DMS153 (cell line): ENCODE results near the gene GALNT6.
"Not testable (repeated sequence)": the region's sequence is repeated elsewhere in the genome, so short reads cannot be mapped to it uniquely, and the experiment has no call there.

ENCODE experiments used
- DNase-seq: peaks from one replicate; lab custom pipeline; 2025; lab: John Stamatoyannopoulos, UW

Gene GALNT6

DNA sequence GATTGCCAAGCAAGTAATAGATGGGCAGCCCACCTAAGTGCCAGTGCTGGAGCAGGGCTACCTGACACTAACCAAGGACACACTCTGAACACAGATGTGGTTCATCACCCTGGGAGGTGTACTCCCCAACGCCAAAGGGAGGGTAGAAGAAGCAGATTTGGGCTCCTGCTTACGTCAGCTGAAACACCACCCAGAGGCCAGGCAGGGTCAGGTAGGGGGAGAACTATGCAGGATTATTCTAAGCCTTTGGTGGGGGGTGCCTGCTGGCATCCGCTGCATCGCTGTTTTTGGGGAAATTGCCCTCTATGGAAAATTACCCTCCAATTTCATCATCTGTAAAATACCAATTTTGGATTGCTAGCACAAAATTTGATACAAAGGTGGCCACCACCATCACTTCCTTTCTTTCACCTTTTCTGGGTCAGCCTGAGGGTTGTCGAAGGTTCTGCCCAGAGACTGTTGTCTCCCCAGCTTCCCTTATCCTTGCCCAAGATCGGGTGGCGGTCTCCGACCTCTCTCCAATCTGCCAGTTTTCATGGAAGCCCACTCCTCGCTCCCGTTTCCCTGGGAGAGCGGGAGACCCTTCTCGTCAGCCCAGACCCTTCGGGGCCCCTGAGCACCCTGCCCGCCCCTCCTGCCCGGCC lies 67.8 kb downstream of the GALNT6 start:
- no peak for DNase-seq

DNA sequence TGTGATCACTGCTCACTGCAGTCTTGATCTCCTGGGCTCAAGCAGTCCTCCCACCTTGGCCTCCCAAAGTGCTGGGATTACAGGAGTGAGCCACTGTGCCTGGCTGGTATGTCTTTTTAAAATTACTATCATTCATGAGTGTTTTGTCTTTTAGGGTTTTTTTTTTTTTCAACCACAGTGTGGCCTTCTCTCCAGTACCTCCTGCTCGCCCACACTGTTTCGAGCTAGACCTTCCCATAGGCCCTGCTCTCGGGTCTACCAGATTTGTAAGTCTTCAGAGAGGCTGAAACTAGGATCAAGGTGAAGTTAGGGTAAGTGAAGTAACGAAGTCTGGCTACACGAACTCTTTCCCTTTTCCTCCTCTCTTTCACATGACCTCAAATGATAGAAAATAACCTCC lies 68.8 kb downstream of the GALNT6 start:
- no peak for DNase-seq

DNA sequence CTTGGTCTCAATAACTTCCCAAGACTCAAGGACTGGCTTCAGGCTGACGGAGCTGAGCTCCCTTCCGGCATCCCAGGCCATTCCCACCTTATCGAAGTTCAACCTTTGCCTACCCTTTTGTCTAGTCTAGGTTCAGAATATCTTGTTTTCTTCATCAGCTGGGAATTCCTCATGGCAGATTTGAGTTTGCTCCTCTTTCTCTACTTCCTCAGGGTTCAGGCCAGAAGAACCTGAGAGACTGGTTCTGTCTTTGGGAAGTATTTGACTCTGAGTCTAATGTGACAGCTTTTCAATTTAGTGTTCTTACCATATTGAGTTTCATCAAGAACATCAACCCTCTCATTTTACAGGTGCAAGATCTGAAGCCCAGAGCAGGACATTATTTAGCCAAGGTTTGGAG lies 69.3 kb downstream of the GALNT6 start:
- no peak for DNase-seq

DNA sequence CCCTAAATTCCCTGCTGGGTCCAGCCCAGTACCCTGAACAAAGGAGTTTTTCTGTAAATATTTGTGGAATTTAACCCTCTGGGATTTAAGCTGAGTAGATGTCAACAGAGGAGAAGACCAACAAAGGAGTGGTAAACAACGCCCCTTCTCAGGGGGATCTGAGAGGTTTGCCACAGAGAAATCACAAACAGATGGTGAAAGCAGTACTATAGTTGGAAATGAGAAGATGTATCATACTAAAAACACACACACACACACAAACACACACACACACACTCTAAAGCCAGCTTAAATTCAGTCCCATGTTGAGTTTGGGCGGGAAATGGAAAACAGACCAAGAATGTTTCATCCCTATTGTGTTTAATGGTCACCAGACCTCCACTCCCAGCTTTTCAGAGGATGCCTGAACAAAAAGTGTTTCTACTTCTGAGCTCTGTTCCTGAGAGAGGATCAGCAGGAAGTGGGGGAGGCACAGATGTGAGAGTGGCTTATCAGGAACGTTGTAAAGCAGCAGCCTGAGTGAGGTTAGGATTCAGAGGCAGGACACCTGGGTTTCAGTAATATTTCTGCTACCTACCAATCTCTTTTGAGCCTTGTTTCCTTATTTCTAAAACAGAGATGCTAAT lies 70.4 kb downstream of the GALNT6 start:
- no peak for DNase-seq

DNA sequence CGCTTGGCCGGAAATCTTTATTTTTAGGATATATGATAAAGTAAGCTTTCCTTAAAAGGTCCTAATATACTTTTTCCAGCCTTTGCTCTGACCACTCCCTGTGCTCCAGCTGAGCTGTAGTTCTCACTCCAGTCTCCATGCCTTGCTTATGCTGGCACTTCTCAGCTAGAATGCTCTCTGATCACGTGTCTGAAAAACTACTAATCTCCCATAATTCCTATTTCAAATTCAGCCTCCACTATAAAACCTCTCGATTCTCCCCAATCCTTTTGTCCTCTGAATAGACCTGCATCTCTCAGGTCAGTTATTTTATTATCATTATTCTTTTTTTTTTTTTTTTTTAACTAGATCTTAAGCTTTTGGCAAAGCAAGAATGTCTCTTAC lies 70.9 kb downstream of the GALNT6 start:
- no peak for DNase-seq

DNA sequence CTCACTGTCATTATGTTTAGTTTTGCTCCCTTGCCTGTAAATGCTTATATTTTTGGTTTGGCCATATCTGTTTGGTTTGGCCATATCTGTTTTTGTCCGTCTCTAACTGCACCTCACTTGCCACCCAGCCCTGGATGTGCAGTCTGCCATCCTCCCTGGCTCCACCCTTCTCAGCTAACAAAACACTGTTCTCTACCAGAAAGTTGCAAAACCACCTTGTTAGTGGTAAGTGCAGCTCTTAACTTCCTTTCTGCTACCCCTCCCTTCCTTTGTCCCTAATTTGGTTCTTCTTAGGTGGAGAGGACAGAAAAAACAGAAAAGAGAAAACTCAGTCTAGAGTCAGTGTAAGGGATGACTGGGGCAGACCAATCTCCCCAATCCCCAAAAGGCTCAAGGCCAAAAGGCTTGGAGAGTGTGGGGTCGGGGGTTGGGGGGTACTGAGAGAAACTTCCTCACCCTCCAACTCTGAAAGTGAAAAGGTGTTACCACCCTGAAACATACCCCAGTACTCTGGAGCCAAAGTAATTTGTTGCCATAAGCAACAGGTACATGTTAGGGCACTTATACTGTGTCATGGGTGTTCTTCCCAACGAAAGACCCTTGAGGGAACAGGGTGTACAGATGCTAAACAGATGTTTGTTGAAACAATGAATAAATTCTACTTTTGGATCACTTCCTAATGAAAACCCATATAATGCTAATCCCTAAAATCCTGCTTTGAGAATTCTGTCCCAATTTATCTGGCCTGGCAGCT lies 72.2 kb downstream of the GALNT6 start:
- DNase-seq, result no peak

DNA sequence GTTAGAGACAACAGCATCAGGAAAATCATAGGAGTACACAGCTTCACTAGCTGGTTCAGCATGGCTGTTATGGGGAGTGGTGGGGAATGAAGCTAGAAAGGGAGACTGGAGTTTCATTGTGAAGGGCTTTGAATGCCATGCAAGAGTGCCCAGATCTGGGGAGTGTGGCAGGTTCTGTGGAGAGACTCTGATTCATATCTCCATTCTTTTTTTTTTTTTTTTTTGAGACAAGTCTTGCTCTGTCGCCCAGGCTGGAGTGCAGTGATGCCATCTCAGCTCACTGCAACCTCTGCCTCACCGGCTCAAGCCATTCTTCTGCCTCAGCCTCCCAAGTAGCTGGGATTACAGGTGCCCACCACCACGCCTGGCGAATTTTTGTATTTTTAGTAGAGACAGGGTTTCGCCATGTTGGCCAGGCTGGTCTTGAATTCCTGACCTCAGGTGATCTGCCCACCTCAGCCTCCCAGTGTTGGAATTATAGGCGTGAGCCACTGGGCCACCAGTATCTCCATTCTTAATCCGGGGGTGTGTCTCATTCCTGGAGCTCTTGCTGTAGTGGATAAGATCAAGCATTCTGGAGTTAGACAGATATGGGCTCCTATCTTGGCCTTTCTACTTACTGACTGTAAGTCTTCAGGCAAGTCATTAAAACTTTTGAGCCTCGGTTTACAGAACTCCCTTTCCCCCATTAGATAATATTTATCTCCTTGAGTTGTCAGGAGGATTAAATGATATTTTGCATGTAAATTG lies 73.0 kb downstream of the GALNT6 start:
- not testable (repeated sequence) for DNase-seq

DNA sequence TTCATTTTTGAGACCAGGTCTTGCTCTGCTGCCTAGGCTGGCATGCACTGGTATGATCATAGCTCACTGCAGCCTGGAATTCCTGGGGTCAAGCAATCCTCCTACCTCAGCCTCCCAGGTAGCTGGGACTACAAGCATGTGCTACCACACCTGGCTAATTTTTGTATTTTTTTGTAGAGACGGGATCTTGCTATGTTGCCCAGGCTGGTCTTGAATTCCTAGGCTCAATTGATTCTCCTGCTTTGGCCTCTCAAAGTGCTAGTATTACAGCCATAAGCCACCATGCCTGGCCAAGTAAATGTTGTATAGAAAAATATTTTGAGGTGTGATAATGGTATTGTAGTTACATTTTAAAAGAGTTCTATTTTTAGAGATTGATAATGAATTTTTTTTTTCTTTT lies 79.8 kb downstream of the GALNT6 start:
- no peak for DNase-seq

DNA sequence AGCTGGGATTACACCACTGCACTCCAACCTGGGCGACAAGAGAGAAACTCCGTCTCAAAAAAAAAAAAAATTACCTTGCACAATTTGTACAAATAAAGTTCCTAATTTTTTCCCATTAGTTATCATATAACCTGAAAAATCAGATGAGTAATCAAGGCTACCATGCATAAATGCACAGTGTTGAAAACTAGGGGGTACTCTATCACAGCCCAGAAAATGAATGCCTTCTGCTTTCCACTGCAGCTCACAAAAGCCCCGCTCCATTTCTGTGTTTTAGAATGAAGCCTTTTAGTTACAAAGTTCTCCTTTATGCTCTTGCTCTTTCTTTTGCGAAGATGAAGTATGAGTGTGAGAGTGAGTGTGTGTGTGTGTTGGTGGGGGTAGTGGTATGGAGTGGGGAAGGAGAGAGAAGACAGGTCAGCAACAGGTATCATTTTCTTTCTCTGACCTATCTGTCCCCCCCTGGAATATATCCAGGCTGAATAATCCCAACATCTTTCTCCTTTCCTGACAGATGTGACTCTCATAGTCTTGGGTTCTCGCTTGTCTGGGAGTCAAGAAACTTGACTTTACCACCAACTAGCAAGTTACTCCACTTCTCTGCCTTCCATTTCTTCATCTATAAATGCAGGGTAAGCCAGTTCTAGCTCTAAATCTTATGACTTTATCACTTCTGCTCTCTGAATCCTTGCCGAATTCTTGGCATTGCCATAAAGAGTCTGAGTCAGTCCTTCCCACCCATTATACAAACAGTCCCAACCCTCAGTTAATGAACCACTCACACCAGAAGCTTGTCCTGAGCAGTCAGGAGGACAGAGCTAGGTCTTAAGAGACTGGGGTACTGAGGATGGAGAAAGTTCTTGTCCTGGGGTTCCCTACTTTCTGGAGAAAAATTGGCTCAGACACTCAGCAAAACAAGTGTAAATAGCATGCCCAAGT lies 83.3 kb downstream of the GALNT6 start:
- no peak for DNase-seq

DNA sequence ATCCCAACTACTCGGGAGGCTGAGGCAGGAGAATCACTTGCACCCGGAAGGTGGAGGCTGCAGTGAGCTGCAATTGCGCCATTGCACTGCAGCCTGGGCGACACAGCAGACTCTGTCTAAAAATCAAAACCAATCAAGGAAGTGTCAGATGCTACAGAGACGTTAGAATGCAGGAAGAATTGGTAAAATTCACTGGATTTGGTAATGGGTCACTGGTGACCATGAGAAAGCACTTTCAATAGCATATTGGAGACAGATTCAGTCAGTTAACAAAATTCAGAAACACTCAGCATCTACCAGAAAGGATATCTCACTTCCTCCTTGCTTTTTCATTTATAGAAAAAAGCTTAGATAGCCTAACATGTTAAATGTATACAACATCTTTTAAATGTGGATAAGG lies 84.7 kb downstream of the GALNT6 start:
- DNase-seq, result no peak
